Vagina (tissue), 2 donors: ENCODE measurements around the gene MTHFSD. TPM values are rescaled to one million over a fixed set of nuclear protein-coding genes. Genes with fewer than 3 reads are reported as not detected.

Source experiments
- DNase-seq, 2 donors: peaks; one replicate each; pipeline ENCODE4 v3.0.0-alpha.2; 2017; ENCODE audit errors: extremely low spot score in 2 of 2
- H3K27ac ChIP-seq: fragments of 200-600 bp; sonication (generic); one replicate; pipeline ENCODE4 v1.5.1; 2019
- H3K27me3 ChIP-seq: fragments of 200-600 bp; sonication (generic); one replicate; pipeline ENCODE4 v1.5.1; 2019
- H3K36me3 ChIP-seq, 2 donors: fragments of 200-600 bp; sonication (generic); one replicate each; pipeline ENCODE4 v1.5.1; 2017 to 2019
- H3K4me1 ChIP-seq: fragments of 200-600 bp; sonication (generic); one replicate; pipeline ENCODE4 v1.5.1; 2019
- H3K4me3 ChIP-seq, 2 donors: fragments of 200-600 bp; sonication (generic); 1 replicate in 1 of 2; 2 replicates in 1 of 2; pipeline ENCODE4 v1.5.1; 2016 to 2019
- H3K9me3 ChIP-seq: fragments of 200-600 bp; sonication (generic); one replicate; pipeline ENCODE4 v1.5.1; 2019
- CTCF ChIP-seq, 3 experiments: fragments of 450-650 bp in 2 of 3; fragments of 200-600 bp in 1 of 3; sonication (generic) in 1 of 3; IDR thresholded peaks; one replicate each; pipeline ENCODE4 v1.5.1; 2017 to 2019; ENCODE audit warnings: antibody characterized with exemption in 3 of 3, mild to moderate bottlenecking in 2 of 3, moderate library complexity in 2 of 3
- POLR2A ChIP-seq, 2 donors: fragments of 450-650 bp; IDR thresholded peaks; one replicate each; pipeline ENCODE4 v1.6.1; 2017; ENCODE audit warnings: antibody characterized with exemption in 2 of 2, mild to moderate bottlenecking in 2 of 2, moderate library complexity in 2 of 2
- POLR2AphosphoS5 ChIP-seq, 2 donors: sonication (generic); formaldehyde crosslinking; IDR thresholded peaks; one replicate each; pipeline ENCODE4 v1.9.0; 2017; ENCODE audit warnings: antibody characterized with exemption in 2 of 2, mild to moderate bottlenecking in 2 of 2, low read depth in 1 of 2; ENCODE audit not compliant: insufficient read depth in 1 of 2
- intact Hi-C: fragments of 100-400 bp; cut with DNase I; formaldehyde crosslinking; loops from one replicate; pipeline ENCODE4 v1.15.1; 2023
- total RNA-seq: library from RNA; depleted of rRNA; stranded (reverse); fragments of >200 nt; gene quantifications from one replicate; pipeline ENCODE4 v1.2.3, GENCODE V29; 2016

Gene MTHFSD
- total RNA-seq, 1 donor from 2014 or later: 20.4 TPM

- TF ChIP-seq CTCF (IDR thresholded peaks at IDR 0.05) (no peak), POLR2A (IDR thresholded peaks at IDR 0.05) (no peak), POLR2AphosphoS5 (IDR thresholded peaks at IDR 0.05; ENCODE audit: insufficient read depth in 1 of 2, low read depth in 1 of 2) (no peak)
- H3K4me3 ChIP-seq: peak overlapping the region in 1 of 2 donors; percentile 5
- H3K4me1 ChIP-seq: peaks cover 14% of the 10 kb centered on the region
- intact Hi-C loops: no loop called here
- peaks cover 3% of the 10 kb centered on the region for H3K27me3 ChIP-seq
- DNase-seq: no peak
- no peaks in the 10 kb centered on the region for H3K9me3 ChIP-seq
- H3K27ac ChIP-seq: no peak overlapping the region
- H3K36me3 ChIP-seq: no peaks in the 10 kb centered on the region
Measured at GRCh38 chr16:86578611-86579267, 23.7 kb upstream of the MTHFSD start.

GRCh38 chr16:86578061-86578599 is 23.1 kb upstream of the MTHFSD start, which contains the start of gene FOXL1:
Gene FOXL1 (plus strand): TSS chr16:86578549. CDS start chr16:86578724, 175 bp downstream.
- TF ChIP-seq POLR2A (IDR thresholded peaks at IDR 0.05): no peak
- no peak for TF ChIP-seq POLR2AphosphoS5 (IDR thresholded peaks at IDR 0.05; ENCODE audit: insufficient read depth in 1 of 2, low read depth in 1 of 2)
- no peak for TF ChIP-seq CTCF (IDR thresholded peaks at IDR 0.05)
- Histone ChIP-seq H3K4me3 (peak within 1 kb of the TSS in 1 of 2 donors; percentile 5), H3K4me1 (peaks cover 14% of the 10 kb centered on the region), H3K27ac (peak within 1 kb of the TSS; percentile 42), H3K9me3 (no peaks in the 10 kb centered on the region), H3K27me3 (peaks cover 3% of the 10 kb centered on the region), H3K36me3 (no peaks in the 10 kb centered on the region)
- DNase-seq: no peak
- intact Hi-C loops: no loop called here

GRCh38 chr16:86577314-86577971 is 22.4 kb upstream of the MTHFSD start:
- Histone ChIP-seq H3K36me3 (no peaks in the 10 kb centered on the region), H3K4me3 (no peak overlapping the region), H3K27ac (peak overlapping the region; percentile 42), H3K27me3 (peaks cover 3% of the 10 kb centered on the region), H3K4me1 (peaks cover 14% of the 10 kb centered on the region), H3K9me3 (no peaks in the 10 kb centered on the region)
- DNase-seq: no peak
- TF ChIP-seq POLR2AphosphoS5 (IDR thresholded peaks at IDR 0.05; ENCODE audit: insufficient read depth in 1 of 2, low read depth in 1 of 2): no peak
- TF ChIP-seq POLR2A (IDR thresholded peaks at IDR 0.05): no peak
- intact Hi-C loops: no loop called here

- H3K27ac ChIP-seq: peak overlapping the region; percentile 42
- H3K4me1 ChIP-seq: peaks cover 14% of the 10 kb centered on the region
- DNase-seq: no peak
- H3K4me3 ChIP-seq: peak overlapping the region; percentile 33
- no peaks in the 10 kb centered on the region for H3K9me3 ChIP-seq
- peaks cover 3% of the 10 kb centered on the region for H3K27me3 ChIP-seq
- no peaks in the 10 kb centered on the region for H3K36me3 ChIP-seq
- no peak for TF ChIP-seq POLR2AphosphoS5 (IDR thresholded peaks at IDR 0.05; ENCODE audit: insufficient read depth in 1 of 2, low read depth in 1 of 2)
- TF ChIP-seq POLR2A (IDR thresholded peaks at IDR 0.05): no peak
- intact Hi-C loops: no loop called here
Measured at GRCh38 chr16:86576591-86577313, 21.7 kb upstream of the MTHFSD start.

- no peak for DNase-seq
- H3K4me3 ChIP-seq: peak overlapping the region; percentile 33
- H3K27me3 ChIP-seq: peaks cover 3% of the 10 kb centered on the region
- peaks cover 14% of the 10 kb centered on the region for H3K4me1 ChIP-seq
- TF ChIP-seq POLR2A (IDR thresholded peaks at IDR 0.05): peak in 1 of 2 donors; percentile 39
- TF ChIP-seq CTCF (IDR thresholded peaks at IDR 0.05): peak in 1 of 3 experiments; percentile 24
- TF ChIP-seq POLR2AphosphoS5 (IDR thresholded peaks at IDR 0.05; ENCODE audit: insufficient read depth in 1 of 2, low read depth in 1 of 2): peak in 1 of 2 donors; percentile 62
- H3K36me3 ChIP-seq: no peaks in the 10 kb centered on the region
- H3K27ac ChIP-seq: peak overlapping the region; percentile 56
- intact Hi-C loops: no loop called here
- H3K9me3 ChIP-seq: no peaks in the 10 kb centered on the region
Measured at GRCh38 chr16:86575754-86576557, 20.9 kb upstream of the MTHFSD start.
